ENCODE measurements around the gene SLC2A10.

GRCh38 chr20:46739431-46740213 lies 30.2 kb downstream of the SLC2A10 start:
- TF ChIP-seq CTCF (optimal IDR thresholded peaks at IDR 0.05 in 1 of 3, IDR thresholded peaks at IDR 0.05 in 1 of 3, conservative IDR thresholded peaks at IDR 0.05 in 1 of 3; ENCODE audit: extremely low read depth in 1 of 3, insufficient read depth in 2 of 3, low read length in 3 of 3) (no peak), EZH2 (IDR thresholded peaks at IDR 0.05; ENCODE audit: low read length) (no peak)

All from keratinocyte (primary cell).